ENCODE data around the gene MAGED1. TPM values are rescaled to one million over a fixed set of nuclear protein-coding genes. Genes with fewer than 3 reads are reported as not detected.

MAGED1 gene
- total RNA-seq, 2 experiments from 2014 or later = 36.8 to 60.0 TPM

- Histone ChIP-seq H3K4me1 (ENCODE audit: insufficient read depth, low read length, poor library complexity, severe bottlenecking) (peaks cover 27% of the 10 kb centered on the region), H3K36me3 (ENCODE audit: insufficient read depth, low read length) (peaks cover 26% of the 10 kb centered on the region), H3K9me2 (ENCODE audit: insufficient read depth, low read length) (no peaks in the 10 kb centered on the region), H2AFZ (ENCODE audit: low read length) (peak overlapping the region; percentile 12; the same call in 1 of the 2 replicates), H3K9me3 (ENCODE audit: low read length) (no peaks in the 10 kb centered on the region), H3K79me2 (ENCODE audit: insufficient read depth, low read depth, low read length) (peaks cover 3% of the 10 kb centered on the region; the same call in 1 of the 2 replicates), H3K4me3 (ENCODE audit: low read depth, low read length, poor library complexity, severe bottlenecking) (peak overlapping the region; percentile 73), H3K27ac (ENCODE audit: low read depth, low read length, poor library complexity, severe bottlenecking) (no peak overlapping the region), H3K4me2 (ENCODE audit: low read length) (peak overlapping the region; percentile 90), H4K20me1 (ENCODE audit: insufficient read depth, low read length) (no peaks in the 10 kb centered on the region)
- intact Hi-C loops (cut with micrococcal nuclease; ENCODE audit: unreplicated experiment) = no loop called here
- no TSS peak for BruUV-seq (replicated peaks)
- TF ChIP-seq EZH2phosphoT487 (IDR thresholded peaks at IDR 0.05; ENCODE audit: borderline replicate concordance, low read depth, low read length) = no peak
- DNase-seq (ENCODE audit: low spot score) = peak; percentile 10
- POLR2A ChIA-PET = no interaction called here
- CTCF ChIA-PET (ENCODE audit: unreplicated experiment) = no interaction called here
These were observed 691 bp downstream of the MAGED1 start for GRCh38 chrX:51893931-51894696.

GRCh38 chrX:51894697-51895336 is 1.4 kb downstream of the MAGED1 start:
- Histone ChIP-seq H3K36me3 (ENCODE audit: insufficient read depth, low read length) (peaks cover 28% of the 10 kb centered on the region), H4K20me1 (ENCODE audit: insufficient read depth, low read length) (no peaks in the 10 kb centered on the region), H3K4me2 (ENCODE audit: low read length) (peak overlapping the region; percentile 90), H3K79me2 (ENCODE audit: insufficient read depth, low read depth, low read length) (peaks cover 3% of the 10 kb centered on the region; the same call in 1 of the 2 replicates), H3K4me1 (ENCODE audit: insufficient read depth, low read length, poor library complexity, severe bottlenecking) (peaks cover 27% of the 10 kb centered on the region), H3K9me3 (ENCODE audit: low read length) (no peaks in the 10 kb centered on the region), H3K4me3 (ENCODE audit: low read depth, low read length, poor library complexity, severe bottlenecking) (peak overlapping the region; percentile 73), H2AFZ (ENCODE audit: low read length) (no peak overlapping the region), H3K27ac (ENCODE audit: low read depth, low read length, poor library complexity, severe bottlenecking) (no peak overlapping the region), H3K9me2 (ENCODE audit: insufficient read depth, low read length) (no peaks in the 10 kb centered on the region)
- no peak for DNase-seq (ENCODE audit: low spot score)
- ChIA-PET POLR2A (no interaction called here), CTCF (ENCODE audit: unreplicated experiment) (no interaction called here)
- intact Hi-C loops (cut with micrococcal nuclease; ENCODE audit: unreplicated experiment) = no loop called here
- no TSS peak for BruUV-seq (replicated peaks)
- TF ChIP-seq EZH2phosphoT487 (IDR thresholded peaks at IDR 0.05; ENCODE audit: borderline replicate concordance, low read depth, low read length) = no peak
- TF ChIP-seq CTCF (conservative IDR thresholded peaks at IDR 0.05; ENCODE audit: low read length) = no peak

- Histone ChIP-seq H3K27ac (ENCODE audit: low read depth, low read length, poor library complexity, severe bottlenecking) (no peak overlapping the region), H3K9me3 (ENCODE audit: low read length) (no peaks in the 10 kb centered on the region), H3K9me2 (ENCODE audit: insufficient read depth, low read length) (no peaks in the 10 kb centered on the region), H3K4me2 (ENCODE audit: low read length) (no peak overlapping the region), H4K20me1 (ENCODE audit: insufficient read depth, low read length) (no peaks in the 10 kb centered on the region), H2AFZ (ENCODE audit: low read length) (no peak overlapping the region), H3K79me2 (ENCODE audit: insufficient read depth, low read depth, low read length) (peaks cover 3% of the 10 kb centered on the region; the same call in 1 of the 2 replicates), H3K36me3 (ENCODE audit: insufficient read depth, low read length) (peaks cover 39% of the 10 kb centered on the region), H3K4me3 (ENCODE audit: low read depth, low read length, poor library complexity, severe bottlenecking) (no peak overlapping the region), H3K4me1 (ENCODE audit: insufficient read depth, low read length, poor library complexity, severe bottlenecking) (peaks cover 20% of the 10 kb centered on the region)
- no peak for TF ChIP-seq EZH2phosphoT487 (IDR thresholded peaks at IDR 0.05; ENCODE audit: borderline replicate concordance, low read depth, low read length)
- TF ChIP-seq CTCF (conservative IDR thresholded peaks at IDR 0.05; ENCODE audit: low read length) = no peak
- POLR2A ChIA-PET = no interaction called here
- intact Hi-C loops (cut with micrococcal nuclease; ENCODE audit: unreplicated experiment) = no loop called here
- no TSS peak for BruUV-seq (replicated peaks)
- DNase-seq (ENCODE audit: low spot score) = no peak
- CTCF ChIA-PET (ENCODE audit: unreplicated experiment) = no interaction called here
These were observed 3.2 kb downstream of the MAGED1 start for GRCh38 chrX:51896626-51897025.
